Endothelial cell (in vitro differentiated cells): Measurements from ENCODE around the gene KLRC3. TPM values are rescaled to one million over a fixed set of nuclear protein-coding genes. Genes with fewer than 3 reads are reported as not detected.
"Not testable (repeated sequence)": the region's sequence is repeated elsewhere in the genome, so short reads cannot be mapped to it uniquely, and the experiment has no call there.

Experiments used
- DNase-seq: peaks from one replicate; pipeline ENCODE4 v3.0.0; 2021; ENCODE audit warnings: low spot score
- H3K27ac Mint-ChIP-seq: one replicate; pipeline ENCODE4 v1.8.0; 2021; ENCODE audit warnings: mixed read lengths, inconsistent platforms; ENCODE audit not compliant: unreplicated experiment
- H3K27me3 Mint-ChIP-seq: one replicate; pipeline ENCODE4 v1.8.0; 2021; ENCODE audit warnings: mild to moderate bottlenecking, moderate library complexity, mixed read lengths, inconsistent platforms; ENCODE audit not compliant: unreplicated experiment
- H3K36me3 Mint-ChIP-seq: one replicate; pipeline ENCODE4 v1.8.0; 2021; ENCODE audit warnings: mild to moderate bottlenecking, low read depth, mixed read lengths, inconsistent platforms; ENCODE audit not compliant: unreplicated experiment
- H3K4me1 Mint-ChIP-seq: one replicate; pipeline ENCODE4 v1.8.0; 2021; ENCODE audit warnings: mild to moderate bottlenecking, mixed read lengths, inconsistent platforms; ENCODE audit not compliant: unreplicated experiment
- H3K4me3 Mint-ChIP-seq: one replicate; pipeline ENCODE4 v1.8.0; 2021; ENCODE audit warnings: mild to moderate bottlenecking, mixed read lengths, inconsistent platforms; ENCODE audit not compliant: unreplicated experiment
- H3K9me3 Mint-ChIP-seq: one replicate; pipeline ENCODE4 v1.8.0; 2021; ENCODE audit warnings: mixed read lengths, inconsistent platforms; ENCODE audit not compliant: unreplicated experiment
- total RNA-seq: library from RNA; stranded (reverse); fragmentation: NEBNext Ultra II Directional; extraction: Animal tissue kit (Norgen Biotek cat#: 25700); gene quantifications from one replicate; pipeline ENCODE4 v1.2.1, GENCODE V29; 2021; ENCODE audit not compliant: unreplicated experiment
- TF ChIP-seq, protein P1 (sequence below): fragments of 200-600 bp; sonication (generic); IDR thresholded peaks from one replicate; pipeline ENCODE4 v1.5.0; 2021; ENCODE audit warnings: antibody characterized with exemption; ENCODE audit not compliant: unreplicated experiment

The KLRC3 gene
- total RNA-seq, 1 donor from 2014 or later = not detected

DNA sequence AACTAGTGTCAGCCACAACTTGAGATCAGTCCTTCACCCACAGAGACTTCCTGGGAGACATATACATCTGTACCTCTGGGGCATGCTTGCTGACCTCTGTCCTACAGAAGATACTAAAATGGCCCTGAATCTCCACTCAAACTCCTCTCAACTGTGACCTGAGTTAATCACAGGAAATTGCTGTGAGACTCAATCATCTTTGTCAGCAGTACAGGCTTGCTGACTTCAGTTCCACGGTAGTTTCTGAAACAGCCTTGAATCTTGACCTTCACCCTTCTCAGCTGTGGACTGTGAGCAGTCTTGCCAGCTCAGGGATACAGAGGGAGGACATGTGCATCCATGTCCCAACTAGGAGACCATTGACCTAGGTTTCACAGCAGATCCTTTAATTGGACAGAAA is 34.1 kb upstream of the KLRC3 start:
- Mint-ChIP-seq H3K36me3 (no peaks in the 10 kb centered on the region), H3K9me3 (no peaks in the 10 kb centered on the region), H3K27me3 (no peaks in the 10 kb centered on the region), H3K4me3 (no peak overlapping the region), H3K27ac (no peak overlapping the region), H3K4me1 (no peaks in the 10 kb centered on the region)
- DNase-seq = no peak
- TF ChIP-seq, protein P1, sequence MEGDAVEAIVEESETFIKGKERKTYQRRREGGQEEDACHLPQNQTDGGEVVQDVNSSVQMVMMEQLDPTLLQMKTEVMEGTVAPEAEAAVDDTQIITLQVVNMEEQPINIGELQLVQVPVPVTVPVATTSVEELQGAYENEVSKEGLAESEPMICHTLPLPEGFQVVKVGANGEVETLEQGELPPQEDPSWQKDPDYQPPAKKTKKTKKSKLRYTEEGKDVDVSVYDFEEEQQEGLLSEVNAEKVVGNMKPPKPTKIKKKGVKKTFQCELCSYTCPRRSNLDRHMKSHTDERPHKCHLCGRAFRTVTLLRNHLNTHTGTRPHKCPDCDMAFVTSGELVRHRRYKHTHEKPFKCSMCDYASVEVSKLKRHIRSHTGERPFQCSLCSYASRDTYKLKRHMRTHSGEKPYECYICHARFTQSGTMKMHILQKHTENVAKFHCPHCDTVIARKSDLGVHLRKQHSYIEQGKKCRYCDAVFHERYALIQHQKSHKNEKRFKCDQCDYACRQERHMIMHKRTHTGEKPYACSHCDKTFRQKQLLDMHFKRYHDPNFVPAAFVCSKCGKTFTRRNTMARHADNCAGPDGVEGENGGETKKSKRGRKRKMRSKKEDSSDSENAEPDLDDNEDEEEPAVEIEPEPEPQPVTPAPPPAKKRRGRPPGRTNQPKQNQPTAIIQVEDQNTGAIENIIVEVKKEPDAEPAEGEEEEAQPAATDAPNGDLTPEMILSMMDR = no peak

DNA sequence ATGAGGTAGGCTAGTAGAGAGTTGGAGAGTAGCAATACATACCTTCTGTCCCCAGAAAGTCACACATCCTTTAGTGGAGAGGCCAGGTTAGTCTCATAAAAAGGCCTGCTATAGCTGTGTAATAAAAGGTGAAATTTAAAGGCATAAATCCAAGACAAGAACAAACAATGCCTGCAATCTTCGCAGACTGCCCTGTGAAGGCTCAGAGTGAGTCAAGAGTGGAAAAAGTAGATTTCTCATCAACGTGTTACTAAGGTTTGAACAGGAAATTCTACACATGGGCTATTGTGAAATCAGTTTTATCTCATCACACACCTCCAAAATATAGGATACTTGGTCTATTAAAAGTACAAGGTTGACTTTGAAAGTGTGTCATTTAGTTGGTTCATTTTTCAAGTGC is 32.8 kb upstream of the KLRC3 start, which contains the start of gene KLRC1:
Gene KLRC1, minus strand, starts transcription at position 222 of the 400 bp plus-strand sequence. CDS start 2,221 bp downstream, outside the sequence.
- no peak for DNase-seq
- Mint-ChIP-seq H3K27me3 (no peaks in the 10 kb centered on the region), H3K4me1 (no peaks in the 10 kb centered on the region), H3K9me3 (no peaks in the 10 kb centered on the region), H3K27ac (no peak within 1 kb of the TSS), H3K4me3 (no peak within 1 kb of the TSS), H3K36me3 (no peaks in the 10 kb centered on the region)
- TF ChIP-seq, protein P1 = no peak

DNA sequence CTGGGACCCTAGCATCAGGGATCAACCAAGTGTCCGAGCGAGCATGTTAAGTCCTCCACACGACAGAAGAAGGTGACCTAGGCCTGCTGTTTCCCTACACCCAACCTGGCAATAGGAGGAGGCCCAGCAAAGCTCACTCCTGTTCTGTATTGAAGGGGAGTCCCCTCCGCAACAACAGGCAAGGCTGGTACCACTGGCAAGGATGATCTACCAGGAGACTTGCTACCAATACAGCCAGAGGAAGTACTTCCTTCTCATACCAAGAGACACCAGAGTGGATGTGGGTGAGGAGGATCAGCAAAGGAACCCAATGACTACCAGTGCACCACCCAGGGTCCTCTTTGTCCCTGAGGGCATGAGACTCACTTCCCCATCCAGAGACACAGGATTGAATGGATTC is 27.8 kb upstream of the KLRC3 start:
- TF ChIP-seq, protein P1 = no peak
- Mint-ChIP-seq H3K36me3 (no peaks in the 10 kb centered on the region), H3K27ac (no peak overlapping the region), H3K27me3 (no peaks in the 10 kb centered on the region), H3K4me3 (no peak overlapping the region), H3K9me3 (no peaks in the 10 kb centered on the region), H3K4me1 (no peaks in the 10 kb centered on the region)
- DNase-seq = no peak

DNA sequence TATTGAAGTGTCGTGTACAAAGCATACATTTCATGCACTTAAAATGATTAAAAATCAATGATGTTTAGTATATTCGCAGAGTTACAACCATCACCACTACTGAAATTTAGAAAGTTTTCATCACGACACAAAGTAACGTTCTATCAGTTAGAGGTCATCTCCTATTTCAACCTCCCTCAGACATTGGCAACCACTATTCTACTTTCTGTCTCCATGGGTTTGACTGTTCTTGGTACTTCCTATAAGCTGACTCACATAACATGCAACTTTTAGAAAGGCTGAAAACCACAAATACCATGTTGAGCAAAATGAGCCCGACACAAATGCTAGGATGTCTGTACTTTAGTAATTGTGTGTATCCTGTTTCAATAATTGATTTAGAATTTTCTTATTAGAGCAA is 25.7 kb upstream of the KLRC3 start:
- H3K36me3 Mint-ChIP-seq, H3K4me3 Mint-ChIP-seq, H3K27me3 Mint-ChIP-seq, H3K4me1 Mint-ChIP-seq, H3K27ac Mint-ChIP-seq, DNase-seq, H3K9me3 Mint-ChIP-seq: not testable (repeated sequence)

DNA sequence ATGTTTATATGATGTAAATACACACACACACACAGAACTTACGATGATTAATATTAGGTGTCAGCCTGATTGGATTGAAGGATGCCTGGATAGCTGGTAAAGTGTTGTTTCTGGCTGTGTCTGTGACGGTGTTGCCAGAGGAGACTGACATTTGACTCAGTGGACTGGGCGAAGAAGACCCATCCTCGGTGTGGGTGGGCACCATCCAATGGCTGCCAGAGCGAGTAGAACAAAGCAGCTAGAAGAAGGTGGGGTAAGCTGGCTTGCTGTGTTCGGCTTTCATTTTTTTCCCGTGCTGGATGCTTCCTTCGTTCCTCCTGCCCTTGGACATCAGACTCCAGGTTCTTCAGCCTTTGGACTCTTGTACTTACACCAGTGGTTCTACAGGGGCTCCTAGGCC is 20.7 kb upstream of the KLRC3 start:
- H3K27ac Mint-ChIP-seq, H3K4me1 Mint-ChIP-seq, H3K27me3 Mint-ChIP-seq, DNase-seq, H3K9me3 Mint-ChIP-seq, H3K4me3 Mint-ChIP-seq, H3K36me3 Mint-ChIP-seq: not testable (repeated sequence)

DNA sequence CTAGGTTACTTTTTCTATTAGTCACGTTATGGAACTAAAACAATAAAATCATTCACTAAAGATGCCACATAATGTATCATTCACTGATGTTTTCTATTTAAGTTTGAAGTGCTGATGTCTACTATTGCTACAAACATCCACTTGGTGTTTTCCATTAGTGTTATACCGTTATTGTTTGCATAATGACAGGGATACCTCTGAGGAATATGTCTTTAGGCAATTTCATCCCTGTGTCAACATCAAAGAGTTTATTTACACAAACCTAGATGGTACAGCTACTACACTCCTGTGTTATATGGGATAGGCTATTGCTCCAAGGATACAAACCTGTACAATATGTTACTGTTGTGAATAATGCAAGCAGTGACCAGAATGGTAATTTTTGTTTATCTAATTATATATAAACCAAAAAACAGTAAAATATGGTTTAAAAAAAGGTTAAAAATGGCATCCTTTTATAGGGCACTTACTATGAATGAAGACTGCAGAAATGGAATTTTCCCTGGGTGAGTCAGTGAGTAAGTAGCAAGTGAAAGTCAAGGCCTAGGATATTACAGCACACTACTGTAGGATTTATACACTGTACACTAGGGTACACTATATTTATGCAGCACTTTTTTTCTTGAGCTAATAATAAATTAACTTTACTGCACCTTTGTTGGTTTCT is 19.3 kb upstream of the KLRC3 start:
- H3K27me3 Mint-ChIP-seq, H3K4me1 Mint-ChIP-seq, H3K27ac Mint-ChIP-seq, H3K4me3 Mint-ChIP-seq, H3K36me3 Mint-ChIP-seq, DNase-seq, H3K9me3 Mint-ChIP-seq: not testable (repeated sequence)

DNA sequence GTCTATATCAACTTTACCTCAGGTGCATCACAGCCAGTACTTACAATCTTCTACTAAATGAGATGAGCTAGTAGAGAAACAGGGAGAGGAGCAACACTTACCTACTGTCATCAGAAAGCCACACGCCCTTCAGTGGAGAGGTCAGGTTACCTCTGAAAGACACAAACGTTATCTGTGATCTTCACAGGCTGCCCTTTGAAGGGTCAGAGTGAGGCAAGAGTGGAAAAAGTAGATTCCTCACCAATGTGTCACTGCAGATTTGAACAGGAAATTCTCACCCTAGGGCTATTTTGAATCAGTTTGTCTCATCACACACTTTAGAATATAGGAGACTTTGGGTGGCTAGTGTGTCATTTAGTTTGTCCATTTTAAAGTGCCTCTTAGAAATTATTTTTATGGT is 17.2 kb upstream of the KLRC3 start:
- H3K36me3 Mint-ChIP-seq, H3K4me1 Mint-ChIP-seq, H3K4me3 Mint-ChIP-seq, DNase-seq, H3K27me3 Mint-ChIP-seq, H3K9me3 Mint-ChIP-seq, H3K27ac Mint-ChIP-seq: not testable (repeated sequence)

DNA sequence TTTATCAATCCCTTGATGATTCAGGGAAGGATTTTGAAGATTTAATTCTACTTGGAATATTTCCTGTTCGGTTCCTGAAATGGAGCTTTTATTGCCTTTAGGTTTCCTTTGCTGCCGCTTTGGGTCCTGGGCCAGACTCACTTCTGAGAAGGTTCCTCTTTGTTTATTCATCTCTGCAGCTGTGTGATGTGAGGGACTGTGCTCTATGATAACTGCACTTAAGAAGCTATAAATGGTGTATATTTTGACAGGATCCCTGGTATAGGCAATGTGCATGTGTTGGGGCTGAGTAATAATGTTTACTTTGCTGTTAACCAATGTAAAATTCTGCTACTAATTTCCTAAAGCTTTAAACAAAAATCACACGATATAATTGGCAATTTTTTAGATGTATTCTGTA is 15.4 kb upstream of the KLRC3 start, which contains the start of gene KLRC2:
Gene KLRC2, minus strand, starts transcription at position 195 of the 400 bp plus-strand sequence. Its CDS starts 24 bp downstream, at position 171.
- not testable (repeated sequence) for H3K4me3 Mint-ChIP-seq, H3K27ac Mint-ChIP-seq, H3K9me3 Mint-ChIP-seq, H3K36me3 Mint-ChIP-seq, H3K27me3 Mint-ChIP-seq, H3K4me1 Mint-ChIP-seq
- peak; percentile 5 for DNase-seq

DNA sequence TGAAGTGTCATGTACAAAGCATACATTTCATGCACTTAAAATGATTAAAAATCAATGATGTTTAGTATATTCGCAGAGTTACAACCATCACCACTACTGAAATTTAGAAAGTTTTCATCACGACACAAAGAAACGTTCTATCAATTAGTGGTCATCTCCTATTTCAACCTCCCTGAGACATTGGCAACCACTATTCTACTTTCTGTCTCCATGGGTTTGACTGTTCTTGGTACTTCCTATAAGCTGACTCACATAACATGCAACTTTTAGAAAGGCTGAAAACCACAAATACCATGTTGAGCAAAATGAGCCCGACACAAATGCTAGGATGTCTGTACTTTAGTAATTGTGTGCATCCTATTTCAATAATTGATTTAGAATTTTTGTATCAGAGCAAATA is 10.2 kb upstream of the KLRC3 start:
- H3K27me3 Mint-ChIP-seq, H3K27ac Mint-ChIP-seq, H3K4me1 Mint-ChIP-seq, H3K9me3 Mint-ChIP-seq, DNase-seq, H3K4me3 Mint-ChIP-seq, H3K36me3 Mint-ChIP-seq: not testable (repeated sequence)

DNA sequence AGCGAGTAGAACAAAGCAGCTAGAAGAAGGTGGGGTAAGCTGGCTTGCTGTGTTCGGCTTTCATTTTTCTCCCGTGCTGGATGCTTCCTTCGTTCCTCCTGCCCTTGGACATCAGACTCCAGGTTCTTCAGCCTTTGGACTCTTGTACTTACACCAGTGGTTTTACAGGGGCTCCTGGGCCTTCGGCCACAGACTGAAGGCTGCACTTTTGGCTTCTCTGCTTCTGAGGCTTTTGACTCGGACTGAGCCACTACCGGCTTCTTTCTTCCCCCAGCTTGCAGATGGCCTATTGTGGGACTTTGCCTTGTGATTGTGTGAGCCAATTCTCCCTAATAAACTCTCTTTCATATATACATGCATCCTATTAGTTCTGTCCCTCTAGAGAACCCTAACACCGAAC is 5.5 kb upstream of the KLRC3 start:
- not testable (repeated sequence) for H3K4me1 Mint-ChIP-seq, H3K9me3 Mint-ChIP-seq, H3K4me3 Mint-ChIP-seq, H3K27me3 Mint-ChIP-seq, H3K36me3 Mint-ChIP-seq, H3K27ac Mint-ChIP-seq, DNase-seq
